GM19025 (cell line): ENCODE measurements around the gene IGIP.

Experiments
- ATAC-seq: cut with Tn5 transposase; IDR thresholded peaks from one replicate; pipeline ENCODE4 v1.9.1; 2021; ENCODE audit warnings: mild to moderate bottlenecking, low read depth, moderate library complexity; ENCODE audit not compliant: unreplicated experiment

IGIP gene

DNA sequence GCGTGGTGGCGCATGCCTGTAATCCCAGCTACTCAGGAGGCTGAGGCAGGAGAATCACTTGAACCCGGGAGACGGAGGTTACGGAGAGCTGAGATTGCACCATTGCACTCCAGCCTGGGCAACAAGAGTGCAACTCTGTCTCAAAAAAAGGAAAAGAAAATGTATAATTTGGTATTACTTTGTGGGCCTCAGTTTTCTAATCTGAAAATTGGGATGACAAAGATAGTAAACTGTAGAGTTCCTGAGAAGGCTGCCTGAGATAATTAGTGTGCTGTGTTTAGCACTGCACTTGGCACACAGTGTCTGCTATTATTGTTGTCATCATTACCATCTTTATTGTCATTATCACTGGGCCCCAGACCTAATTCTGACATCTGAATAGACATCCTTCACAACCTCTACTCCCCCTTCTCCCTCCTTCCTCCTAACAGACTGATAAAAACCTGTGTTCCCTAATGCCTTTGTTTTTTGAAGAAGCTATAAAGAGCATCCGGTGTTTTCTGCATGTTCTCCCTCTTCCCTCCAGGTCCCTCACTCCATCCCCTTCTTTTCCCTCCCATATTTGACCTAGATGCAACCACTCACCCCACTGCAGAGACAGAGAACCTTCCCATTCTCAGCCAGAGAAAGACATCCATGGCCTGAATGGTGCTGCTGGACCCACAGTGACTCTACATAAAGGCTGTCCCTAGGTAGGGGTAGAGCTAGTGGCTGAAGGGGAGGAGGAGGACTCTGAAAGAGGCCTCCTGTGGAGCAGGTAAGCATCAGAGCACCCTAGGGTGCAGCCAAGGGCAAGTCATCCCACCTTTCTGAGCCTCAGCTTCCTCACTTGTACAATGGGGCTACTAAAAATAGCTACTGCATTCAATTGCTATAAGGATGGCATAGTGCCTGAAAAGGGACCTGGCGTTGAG is 33.5 kb downstream of the IGIP start:
- ATAC-seq: no peak

DNA sequence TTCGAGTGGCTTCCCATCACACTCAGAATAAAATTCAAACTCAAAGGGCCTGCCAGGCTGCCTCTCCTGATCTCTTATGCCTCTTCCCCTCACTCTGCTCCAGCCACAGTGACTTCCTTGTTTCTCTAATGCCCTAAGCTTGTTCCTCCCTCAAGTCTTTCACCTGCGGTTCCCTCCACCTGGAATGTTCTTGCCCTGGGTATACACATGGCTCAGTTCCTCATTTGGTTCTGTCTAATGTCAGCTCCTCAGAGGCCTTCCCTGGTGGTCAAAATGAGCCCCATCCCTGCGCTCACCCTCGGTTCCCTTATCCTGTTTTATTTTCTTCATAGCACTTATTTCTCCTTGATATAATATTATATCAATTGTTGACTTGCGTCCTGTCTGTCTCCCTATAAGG is 36.5 kb downstream of the IGIP start:
- no peak for ATAC-seq

DNA sequence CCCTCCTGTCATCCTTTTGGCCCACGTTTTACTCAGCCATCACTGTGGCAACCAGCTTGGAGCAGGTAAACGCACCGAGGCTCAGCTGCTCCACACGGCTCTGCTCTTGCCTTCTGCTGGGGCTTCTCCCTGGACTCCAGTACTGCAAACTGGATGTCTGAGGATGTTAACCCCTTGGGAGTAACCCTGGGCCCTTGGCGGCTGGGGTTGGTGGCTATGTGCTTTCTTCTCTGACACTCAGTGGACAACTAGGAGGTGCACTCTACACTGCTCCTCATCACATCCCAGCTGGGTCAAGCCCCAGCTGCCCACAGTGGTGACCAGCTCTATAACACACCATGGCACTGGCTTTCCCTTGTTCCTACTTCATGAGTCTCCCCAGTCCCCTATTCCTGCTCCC is 37.0 kb downstream of the IGIP start:
- ATAC-seq: no peak

DNA sequence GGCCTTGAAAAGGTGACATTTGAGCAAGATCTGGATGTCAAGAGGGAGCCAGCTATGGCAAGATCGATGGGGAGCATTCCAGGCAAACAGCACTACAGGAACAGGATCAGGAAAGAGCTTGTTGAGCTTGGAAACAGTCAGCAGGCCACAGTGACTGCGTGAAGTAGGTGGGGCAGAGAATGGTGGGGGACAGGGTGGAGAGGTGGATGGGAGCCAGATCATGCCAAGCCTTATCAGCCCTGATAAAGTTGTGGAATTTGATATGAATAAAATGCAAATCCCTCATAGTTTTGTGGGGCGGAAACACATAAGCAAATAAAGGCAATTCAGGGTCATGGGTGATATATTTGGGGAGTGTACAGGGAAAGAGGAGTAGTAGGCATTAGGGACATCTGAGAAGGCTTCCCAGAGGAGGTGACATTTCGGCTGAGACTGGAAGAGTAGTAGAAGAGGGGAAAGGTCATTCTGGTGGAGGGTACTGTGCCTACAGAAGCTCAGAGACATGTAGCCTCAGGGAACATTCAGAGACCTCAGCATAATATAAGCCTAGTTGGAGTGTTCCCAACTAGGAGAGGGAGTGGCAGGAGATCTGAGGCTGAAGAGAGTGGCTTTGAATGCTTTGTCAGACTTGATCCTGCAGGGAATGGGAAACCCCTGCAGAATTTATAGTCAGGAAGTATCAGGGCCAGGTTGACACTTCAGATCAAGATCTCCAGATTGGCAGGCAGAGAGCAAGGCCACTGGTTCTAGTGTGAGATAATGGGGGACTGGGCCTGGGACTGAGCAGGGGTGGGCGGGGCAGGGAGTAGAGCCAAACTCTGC is 39.6 kb downstream of the IGIP start:
- no peak for ATAC-seq

DNA sequence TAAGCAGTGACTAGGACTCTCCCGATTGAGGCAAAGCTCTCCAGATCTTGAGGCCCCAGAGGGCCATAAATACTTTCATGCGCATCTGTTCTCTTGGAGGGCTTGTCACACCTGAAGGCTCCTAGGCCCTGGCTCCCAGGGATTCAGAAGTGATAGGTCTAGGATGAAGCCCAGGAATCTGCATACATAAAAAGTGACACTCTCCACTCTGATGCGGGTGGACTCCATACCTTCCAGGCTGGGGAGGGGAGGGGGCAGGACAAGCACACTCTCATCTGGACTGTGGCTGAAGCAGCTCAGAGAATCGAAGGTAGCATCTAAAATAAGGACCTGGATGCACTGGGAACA is 40.2 kb downstream of the IGIP start:
- ATAC-seq: no peak

DNA sequence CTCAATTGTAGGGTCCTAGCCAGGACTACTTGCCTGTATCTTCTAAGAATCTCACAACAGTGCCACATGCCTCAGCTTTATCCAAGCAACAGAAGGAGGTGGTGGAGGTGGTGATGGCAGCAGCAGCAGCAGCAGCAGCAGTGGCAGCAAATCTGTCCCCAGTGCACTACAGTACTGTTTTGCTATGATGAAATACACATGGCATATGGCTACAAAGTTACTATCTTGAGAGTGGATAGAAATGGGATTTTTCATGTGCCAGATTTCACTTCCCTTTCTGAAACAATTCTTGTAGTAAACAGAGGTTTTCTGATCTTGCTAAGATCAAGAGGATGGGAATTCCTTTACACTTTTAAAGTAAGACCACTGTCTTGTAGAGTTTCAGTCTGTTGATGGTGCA is 41.2 kb downstream of the IGIP start:
- no peak for ATAC-seq

DNA sequence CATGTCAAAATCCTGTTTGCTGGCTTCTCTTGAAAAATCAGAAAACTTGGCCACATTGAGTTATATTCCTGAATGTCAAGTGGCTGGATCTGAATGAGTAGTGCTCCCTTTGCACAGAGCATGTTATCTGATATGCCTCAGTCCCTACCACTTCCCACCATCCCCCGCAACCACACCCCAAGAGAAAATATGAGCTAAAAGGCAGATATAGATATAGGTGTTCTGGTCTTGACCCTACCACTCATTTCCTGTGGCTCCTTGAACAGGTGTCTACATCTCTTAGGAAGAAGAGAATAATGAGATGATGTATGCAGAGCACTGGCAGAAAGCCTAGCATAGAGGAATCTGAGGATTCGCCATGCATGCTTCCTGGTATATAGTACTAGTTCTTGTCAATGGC is 42.6 kb downstream of the IGIP start:
- ATAC-seq: no peak

DNA sequence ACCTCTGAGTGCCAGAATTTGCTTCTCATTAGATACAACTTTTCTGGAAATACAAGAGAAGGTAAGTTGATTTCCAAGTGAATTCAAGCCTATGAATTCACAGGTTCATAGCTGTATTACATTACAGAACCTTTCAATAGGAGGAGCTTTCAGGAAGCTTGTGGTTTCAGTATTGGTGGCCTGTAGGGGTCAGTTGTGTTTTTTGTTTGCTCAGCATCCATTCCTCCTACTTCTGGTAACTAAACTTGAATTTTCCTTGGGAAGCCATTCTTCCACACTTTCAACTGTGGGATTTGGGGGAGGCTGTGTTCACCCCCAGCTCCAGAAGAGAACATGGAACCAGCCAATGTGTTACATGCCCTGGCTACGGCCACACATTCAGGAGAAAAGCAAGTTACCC is 43.7 kb downstream of the IGIP start:
- no peak for ATAC-seq

DNA sequence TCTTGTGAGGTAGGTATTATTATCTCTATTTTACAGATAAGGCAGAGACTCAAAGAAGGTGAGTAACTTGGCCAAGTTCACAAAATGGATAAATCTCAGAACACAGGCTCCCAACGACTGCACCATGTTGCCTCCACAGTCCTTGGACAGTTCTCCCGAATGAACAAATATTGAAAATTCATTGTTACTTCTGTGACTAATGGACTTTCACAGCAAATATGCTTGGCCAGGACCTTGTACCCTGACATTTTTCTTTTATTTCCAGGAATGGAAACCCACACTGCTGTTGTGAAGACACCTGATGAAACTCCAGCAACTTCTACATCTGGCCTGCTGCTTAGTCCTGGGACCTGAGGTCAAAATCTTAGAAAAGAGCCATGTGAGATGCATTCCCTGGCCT is 46.7 kb downstream of the IGIP start:
- no peak for ATAC-seq

DNA sequence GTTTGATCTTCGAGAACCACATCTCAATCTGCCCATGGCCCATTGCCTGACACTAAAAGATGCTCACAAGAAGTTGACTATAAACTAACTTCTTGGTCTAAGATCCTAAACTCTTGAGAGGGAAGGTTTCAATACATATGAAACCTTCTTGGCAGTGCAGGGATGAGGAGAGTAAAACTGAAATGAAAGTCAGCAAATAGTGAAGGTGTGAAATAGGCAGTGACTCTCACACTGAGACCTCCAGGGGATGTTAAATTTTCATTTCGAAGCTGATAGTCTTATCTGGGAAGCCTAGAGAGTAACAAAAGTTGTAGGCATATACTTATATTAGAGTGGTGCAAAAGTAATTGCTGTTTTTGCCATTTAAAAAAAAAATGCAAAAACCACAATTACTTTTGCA is 48.3 kb downstream of the IGIP start:
- no peak for ATAC-seq

DNA sequence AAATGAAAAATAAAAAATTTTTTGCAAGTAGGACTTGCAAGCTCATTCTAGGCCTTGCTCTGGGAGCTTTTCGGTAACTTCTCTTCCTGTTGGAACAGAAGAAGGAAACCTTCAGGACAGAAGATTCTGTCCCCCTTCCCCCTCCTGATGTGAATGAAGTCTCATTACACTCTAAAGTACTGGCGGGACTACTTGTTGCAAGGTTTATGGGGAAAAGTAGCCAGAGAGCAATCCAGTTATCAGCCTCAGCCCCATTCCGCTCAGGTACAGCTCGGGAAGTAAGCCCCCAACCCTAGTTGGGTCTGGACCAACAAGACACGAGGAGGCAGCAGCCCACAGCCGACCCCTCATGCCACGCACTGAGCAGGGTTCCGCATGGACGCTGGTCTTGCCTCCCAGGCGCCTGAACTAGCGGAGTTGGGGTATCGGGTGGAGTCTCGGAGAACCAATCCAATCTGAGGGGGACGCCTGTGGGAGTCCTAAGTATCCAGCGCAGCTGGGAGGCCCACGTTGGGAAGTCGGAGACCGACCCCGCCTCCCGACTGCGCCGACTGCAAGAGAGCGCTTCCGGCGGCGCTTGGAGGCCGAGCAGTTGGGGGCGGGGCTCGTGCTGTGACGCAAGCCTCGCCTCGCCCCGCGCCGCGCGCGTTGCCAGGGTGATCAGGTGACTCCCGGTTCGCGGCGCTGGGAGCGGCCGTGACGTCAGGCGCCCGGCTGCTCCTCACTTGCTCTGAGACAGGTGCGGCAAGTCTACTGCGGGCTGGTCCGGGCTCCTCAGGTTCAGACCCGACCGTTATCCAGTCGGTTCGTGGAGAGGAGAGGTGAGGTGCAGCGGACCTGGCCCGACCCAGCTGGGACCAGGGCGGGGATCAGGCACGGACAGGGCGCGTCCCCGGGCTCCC is 49.0 kb downstream of the IGIP start, which contains the start of gene CYSTM1:
Gene CYSTM1 (plus strand): TSS at position 724 of the 902 bp plus-strand sequence. CDS start 19,278 bp downstream, outside the sequence.
- peak; percentile 92 for ATAC-seq

DNA sequence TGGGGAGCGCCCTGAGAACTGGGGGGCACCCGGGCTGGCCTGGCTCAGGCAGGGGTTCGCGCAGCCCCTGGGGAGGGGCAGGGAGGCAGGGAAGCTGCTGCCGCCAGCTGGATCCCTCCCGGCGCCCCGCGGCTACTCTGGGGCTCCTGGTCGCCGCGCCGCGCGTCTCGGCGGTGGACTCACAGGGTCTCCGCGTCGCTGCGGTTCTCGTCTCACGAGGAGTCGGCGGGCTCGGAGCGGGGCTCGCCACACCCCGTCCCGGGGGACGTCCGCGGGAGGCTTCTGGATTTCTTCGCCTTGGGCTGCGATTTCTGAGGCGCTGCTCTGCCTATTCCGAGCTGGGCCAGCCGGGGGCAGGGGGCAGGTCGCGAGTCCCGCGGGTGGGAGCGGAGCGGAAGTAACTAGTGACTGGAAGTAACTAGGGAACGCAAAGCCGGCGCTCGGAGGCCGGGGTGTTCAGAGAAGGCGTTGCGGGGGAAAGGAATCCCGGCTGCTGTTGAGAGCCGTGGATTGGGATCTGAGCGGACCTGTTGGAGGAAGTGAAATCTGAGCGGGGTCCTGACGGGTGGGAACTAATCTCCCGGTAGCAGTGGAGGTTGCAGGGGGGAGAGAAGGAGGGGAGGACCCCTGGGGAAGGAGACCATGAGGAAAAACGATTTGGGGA is 49.8 kb downstream of the IGIP start:
- ATAC-seq: peak; percentile 35

DNA sequence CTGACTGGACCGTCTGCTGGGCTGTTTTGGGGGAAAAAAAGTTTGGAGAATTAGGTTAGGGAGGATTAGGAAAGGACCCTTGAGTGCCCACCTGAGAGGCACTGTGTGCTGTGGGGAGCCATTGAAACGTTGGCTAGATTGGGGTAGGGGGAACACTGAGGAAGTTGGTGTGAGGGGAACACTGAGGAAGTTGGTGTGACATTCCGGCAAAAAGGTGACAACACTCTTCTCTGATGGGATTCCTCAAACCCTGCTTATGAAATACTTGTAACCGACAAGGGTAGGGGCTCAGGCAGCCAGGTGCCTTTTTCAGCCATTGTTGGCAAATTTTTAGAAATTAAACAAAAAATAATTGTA is 50.3 kb downstream of the IGIP start:
- ATAC-seq: no peak

DNA sequence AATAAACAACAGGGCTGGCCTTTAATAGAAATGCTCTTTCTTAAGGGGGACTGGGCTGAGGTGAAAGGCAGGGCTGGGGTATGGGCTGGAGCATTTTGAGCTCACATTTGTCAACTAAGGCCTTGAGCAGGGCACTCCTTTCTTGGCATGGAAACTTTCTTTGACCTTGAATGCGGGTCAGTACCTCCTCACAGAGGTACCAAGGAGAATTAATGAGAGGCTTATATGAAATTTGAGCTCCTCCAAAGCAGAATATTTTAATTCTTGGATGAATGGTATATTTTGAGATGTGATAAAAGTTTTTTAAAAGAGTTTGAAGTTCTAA is 52.3 kb downstream of the IGIP start:
- ATAC-seq: no peak

DNA sequence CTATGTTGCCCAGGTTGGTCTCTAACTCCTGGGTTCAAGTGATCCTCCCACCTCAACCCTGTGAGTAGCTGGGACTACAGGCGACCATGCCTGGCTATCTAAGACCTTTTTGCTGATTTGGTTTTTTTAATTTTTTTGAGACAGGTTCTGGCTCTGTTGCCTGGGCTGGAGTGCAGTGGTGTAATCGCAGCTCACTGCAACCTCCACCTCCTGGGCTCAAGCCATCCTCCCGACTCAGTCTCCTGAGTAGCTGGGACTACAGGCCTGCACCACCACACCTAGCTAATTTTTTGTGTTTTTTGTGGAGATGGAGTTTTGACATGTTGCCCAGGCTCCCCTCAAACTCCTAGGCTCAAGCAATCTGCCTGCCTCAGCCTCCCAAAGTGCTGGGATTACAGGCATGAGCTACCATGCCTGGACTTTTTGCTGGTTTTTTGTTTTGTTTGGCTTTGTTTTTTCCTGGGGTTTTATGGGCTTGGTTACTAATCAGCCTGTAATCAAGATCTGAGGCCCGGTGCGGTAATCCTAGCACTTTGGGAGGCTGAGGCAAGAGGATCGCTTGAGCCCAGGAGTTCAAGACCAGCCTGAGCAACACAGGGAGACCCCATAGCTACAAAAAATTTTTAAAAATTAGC is 52.9 kb downstream of the IGIP start:
- ATAC-seq: no peak
